ENCODE results near the gene SYT1. TPM values are rescaled to one million over a fixed set of nuclear protein-coding genes. Genes with fewer than 3 reads are reported as not detected.

SYT1 gene
- total RNA-seq, 2 experiments from 2014 or later, result not detected

DNA sequence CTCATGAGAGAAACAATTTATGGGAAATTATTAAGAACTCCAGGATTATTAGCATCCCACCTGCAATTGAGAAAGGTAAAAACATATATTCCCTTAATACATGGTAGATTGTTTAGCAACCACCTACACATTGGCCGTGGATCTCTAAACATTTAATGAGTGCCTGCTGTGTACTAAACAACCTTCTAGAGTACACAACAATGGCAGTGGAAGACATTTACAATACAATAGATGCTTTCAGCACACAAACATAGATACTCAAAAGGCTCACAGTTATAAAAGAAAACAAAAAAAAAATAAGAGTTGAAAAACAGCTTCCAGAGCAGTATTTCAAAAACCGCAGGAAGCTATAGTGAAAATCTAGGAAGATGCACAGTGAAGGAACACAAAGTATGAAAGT is 382.9 kb downstream of the SYT1 start:
- Histone ChIP-seq H3K4me3 (ENCODE audit: low read length) (no peak overlapping the region), H3K36me3 (ENCODE audit: insufficient read depth, low read length) (no peaks in the 10 kb centered on the region), H3K9me3 (ENCODE audit: control insufficient read depth in 1 of 2, insufficient read depth in 1 of 2, low read length in 2 of 2) (peaks cover 0 to 8% of the 10 kb centered on the region in 2 experiments), H3K27ac (ENCODE audit: low read depth in 1 of 2, low read length in 2 of 2) (no peak overlapping the region), H3K27me3 (ENCODE audit: control insufficient read depth in 1 of 2, insufficient read depth in 2 of 2, low read length in 2 of 2) (no peaks in the 10 kb centered on the region), H3K4me1 (ENCODE audit: insufficient read depth, low read length) (no peaks in the 10 kb centered on the region)
- no peaks in the 10 kb centered on the region for H3K27me3 Mint-ChIP-seq
- H3K9me3 Mint-ChIP-seq, result peaks cover 3% of the 10 kb centered on the region
- H3K4me1 Mint-ChIP-seq (ENCODE audit: low read depth), result no peaks in the 10 kb centered on the region
- TF ChIP-seq, protein P1, sequence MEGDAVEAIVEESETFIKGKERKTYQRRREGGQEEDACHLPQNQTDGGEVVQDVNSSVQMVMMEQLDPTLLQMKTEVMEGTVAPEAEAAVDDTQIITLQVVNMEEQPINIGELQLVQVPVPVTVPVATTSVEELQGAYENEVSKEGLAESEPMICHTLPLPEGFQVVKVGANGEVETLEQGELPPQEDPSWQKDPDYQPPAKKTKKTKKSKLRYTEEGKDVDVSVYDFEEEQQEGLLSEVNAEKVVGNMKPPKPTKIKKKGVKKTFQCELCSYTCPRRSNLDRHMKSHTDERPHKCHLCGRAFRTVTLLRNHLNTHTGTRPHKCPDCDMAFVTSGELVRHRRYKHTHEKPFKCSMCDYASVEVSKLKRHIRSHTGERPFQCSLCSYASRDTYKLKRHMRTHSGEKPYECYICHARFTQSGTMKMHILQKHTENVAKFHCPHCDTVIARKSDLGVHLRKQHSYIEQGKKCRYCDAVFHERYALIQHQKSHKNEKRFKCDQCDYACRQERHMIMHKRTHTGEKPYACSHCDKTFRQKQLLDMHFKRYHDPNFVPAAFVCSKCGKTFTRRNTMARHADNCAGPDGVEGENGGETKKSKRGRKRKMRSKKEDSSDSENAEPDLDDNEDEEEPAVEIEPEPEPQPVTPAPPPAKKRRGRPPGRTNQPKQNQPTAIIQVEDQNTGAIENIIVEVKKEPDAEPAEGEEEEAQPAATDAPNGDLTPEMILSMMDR (IDR thresholded peaks at IDR 0.05), result no peak
- ATAC-seq (ENCODE audit: poor library complexity), result no peak
- H3K27ac Mint-ChIP-seq, result no peak overlapping the region
- H3K36me3 Mint-ChIP-seq (ENCODE audit: low read depth), result no peaks in the 10 kb centered on the region
- H3K4me3 Mint-ChIP-seq, result no peak overlapping the region
- POLR2A ChIA-PET, result no interaction called here
- CTCF ChIA-PET, result no interaction called here
- intact Hi-C loops (cut with DNase I, micrococcal nuclease), result no loop called here
- no peak for DNase-seq

DNA sequence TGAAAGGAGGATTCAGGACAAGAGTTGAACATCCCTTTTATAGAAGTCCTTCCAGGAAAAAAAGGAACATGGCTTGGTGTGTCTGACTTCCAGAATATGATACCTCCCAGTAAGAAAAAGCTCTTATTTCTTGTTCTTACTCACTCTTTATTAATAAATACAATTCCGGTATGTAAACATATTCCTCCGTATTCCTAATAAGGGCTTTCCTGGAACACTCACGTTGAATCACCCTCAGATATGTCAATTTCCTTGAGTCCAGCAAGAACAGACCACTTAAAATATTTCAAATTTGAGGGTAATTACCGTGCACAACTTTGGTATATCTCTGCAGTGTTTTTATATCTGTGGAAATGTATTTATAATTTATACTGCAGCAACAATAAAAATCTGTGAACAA is 385.6 kb downstream of the SYT1 start:
- TF ChIP-seq, protein P1 (IDR thresholded peaks at IDR 0.05), result no peak
- ChIA-PET CTCF (interaction anchor here (0.6 kb wide), 1 partner anchor 14 kb away, joined by 3 read pairs; no protein-coding TSS in a partner anchor), POLR2A (no interaction called here)
- Mint-ChIP-seq H3K9me3 (peaks cover 7% of the 10 kb centered on the region), H3K27ac (no peak overlapping the region), H3K36me3 (ENCODE audit: low read depth) (no peaks in the 10 kb centered on the region), H3K4me3 (no peak overlapping the region), H3K27me3 (no peaks in the 10 kb centered on the region), H3K4me1 (ENCODE audit: low read depth) (no peaks in the 10 kb centered on the region)
- ATAC-seq (ENCODE audit: poor library complexity) (no peak), DNase-seq (no peak)
- Histone ChIP-seq H3K9me3 (ENCODE audit: control insufficient read depth in 1 of 2, insufficient read depth in 1 of 2, low read length in 2 of 2) (peaks cover 0 to 2% of the 10 kb centered on the region in 2 experiments), H3K36me3 (ENCODE audit: insufficient read depth, low read length) (no peaks in the 10 kb centered on the region), H3K4me3 (ENCODE audit: low read length) (no peak overlapping the region), H3K4me1 (ENCODE audit: insufficient read depth, low read length) (no peaks in the 10 kb centered on the region), H3K27me3 (ENCODE audit: control insufficient read depth in 1 of 2, insufficient read depth in 2 of 2, low read length in 2 of 2) (no peaks in the 10 kb centered on the region), H3K27ac (ENCODE audit: low read depth in 1 of 2, low read length in 2 of 2) (no peak overlapping the region)
- intact Hi-C loops (cut with DNase I, micrococcal nuclease), result no loop called here

DNA sequence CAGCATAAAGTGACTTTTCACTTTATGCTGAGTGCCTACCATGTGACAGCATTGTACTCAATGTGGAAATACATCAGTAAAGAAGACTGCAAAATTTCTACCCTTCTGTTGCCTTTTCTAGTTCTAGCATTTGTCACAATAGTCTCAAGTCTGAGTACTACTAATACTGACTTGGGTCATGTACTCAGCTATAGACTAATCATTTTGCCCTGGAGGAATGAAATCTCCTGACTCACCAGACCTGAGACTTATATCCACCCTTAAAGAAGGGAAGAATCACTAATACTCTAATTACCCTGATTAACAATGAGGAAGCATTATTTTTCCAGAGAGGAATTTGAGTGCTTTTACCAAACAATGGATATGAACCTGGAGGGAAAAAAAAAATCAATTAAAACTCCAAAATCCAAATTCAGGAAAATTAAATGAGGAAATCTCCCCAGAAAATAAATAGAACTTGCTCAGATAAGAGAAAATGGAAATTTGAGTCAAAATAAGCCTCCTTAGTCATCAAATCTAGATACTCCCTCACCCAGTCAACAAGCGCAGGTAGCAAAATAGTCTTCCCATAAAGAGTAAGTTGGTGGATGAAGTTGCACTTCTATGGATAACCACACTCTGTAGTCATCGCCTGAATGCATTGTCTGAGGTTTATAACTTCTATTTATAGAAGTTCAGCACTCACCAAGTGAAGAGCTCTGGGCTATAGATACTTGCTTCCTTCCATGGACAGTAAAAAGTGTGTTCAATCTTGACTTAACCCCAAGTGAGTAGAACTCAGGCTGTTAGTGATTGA is 386.6 kb downstream of the SYT1 start:
- Mint-ChIP-seq H3K9me3 (peaks cover 7% of the 10 kb centered on the region), H3K4me3 (no peak overlapping the region), H3K36me3 (ENCODE audit: low read depth) (no peaks in the 10 kb centered on the region), H3K27me3 (no peaks in the 10 kb centered on the region), H3K27ac (no peak overlapping the region), H3K4me1 (ENCODE audit: low read depth) (no peaks in the 10 kb centered on the region)
- Histone ChIP-seq H3K4me3 (ENCODE audit: low read length) (no peak overlapping the region), H3K36me3 (ENCODE audit: insufficient read depth, low read length) (no peaks in the 10 kb centered on the region), H3K4me1 (ENCODE audit: insufficient read depth, low read length) (no peaks in the 10 kb centered on the region), H3K27me3 (ENCODE audit: control insufficient read depth in 1 of 2, insufficient read depth in 2 of 2, low read length in 2 of 2) (no peaks in the 10 kb centered on the region), H3K27ac (ENCODE audit: low read depth in 1 of 2, low read length in 2 of 2) (no peak overlapping the region), H3K9me3 (ENCODE audit: control insufficient read depth in 1 of 2, insufficient read depth in 1 of 2, low read length in 2 of 2) (no peaks in the 10 kb centered on the region)
- ATAC-seq (ENCODE audit: poor library complexity) (no peak), DNase-seq (no peak)
- CTCF ChIA-PET, result interaction anchor here (0.6 kb wide), 1 partner anchor 13 kb away, joined by 3 read pairs; no protein-coding TSS in a partner anchor
- TF ChIP-seq, protein P1 (IDR thresholded peaks at IDR 0.05), result no peak
- intact Hi-C loops (cut with DNase I, micrococcal nuclease), result no loop called here
- POLR2A ChIA-PET, result no interaction called here
